Gastroesophageal sphincter (tissue), 4 donors: ENCODE data around the gene NAT8. TPM values are rescaled to one million over a fixed set of nuclear protein-coding genes. Genes with fewer than 3 reads are reported as not detected.

Source experiments
- ATAC-seq: fragments of 150-250 bp; one replicate; pipeline ENCODE4 v1.9.1; 2016; ENCODE audit warnings: mild to moderate bottlenecking, moderate library complexity
- H3K27ac ChIP-seq, 4 donors: fragments of 200-600 bp; sonication (generic) in 3 of 4; 1 replicate in 3 of 4; 2 replicates in 1 of 4; pipeline ENCODE4 v1.5.1; 2016 to 2019
- H3K27me3 ChIP-seq: fragments of 200-600 bp; sonication (generic); one replicate; pipeline ENCODE4 v1.5.1; 2019
- H3K36me3 ChIP-seq, 2 donors: fragments of 200-600 bp; sonication (generic); one replicate each; pipeline ENCODE4 v1.5.1; 2019; ENCODE audit warnings: control low read depth in 1 of 2
- H3K4me1 ChIP-seq, 3 donors: fragments of 200-600 bp; sonication (generic); 1 replicate in 2 of 3; 2 replicates in 1 of 3; pipeline ENCODE4 v1.5.1; 2016 to 2019; ENCODE audit warnings: control low read depth in 2 of 3
- H3K4me3 ChIP-seq, 2 donors: fragments of 200-600 bp; sonication (generic); one replicate each; pipeline ENCODE4 v1.5.1; 2019; ENCODE audit warnings: mild to moderate bottlenecking in 1 of 2, moderate library complexity in 1 of 2
- H3K9me3 ChIP-seq, 3 donors: fragments of 200-600 bp; sonication (generic); one replicate each; pipeline ENCODE4 v1.5.1; 2017 to 2019; ENCODE audit warnings: control low read depth in 2 of 3
- EP300 ChIP-seq: sonication (generic); formaldehyde crosslinking; IDR thresholded peaks from one replicate; pipeline ENCODE4 v1.6.1; 2017; ENCODE audit warnings: antibody characterized with exemption, mild to moderate bottlenecking
- POLR2A ChIP-seq, 2 donors: fragments of 450-650 bp; IDR thresholded peaks; one replicate each; pipeline ENCODE4 v1.6.1; 2017; ENCODE audit warnings: antibody characterized with exemption in 2 of 2, mild to moderate bottlenecking in 2 of 2, moderate library complexity in 1 of 2
- POLR2AphosphoS5 ChIP-seq: sonication (generic); formaldehyde crosslinking; IDR thresholded peaks from one replicate; pipeline ENCODE4 v1.6.1; 2017; ENCODE audit warnings: antibody characterized with exemption
- WGBS, 2 donors: methylation state at CpG; one replicate each; pipeline ENCODE4 v1.1.5; 2018; ENCODE audit warnings: low coverage in 1 of 2; 5-methylcytosine and 5-hydroxymethylcytosine counted together
- total RNA-seq, 4 donors: library from RNA; depleted of rRNA; stranded (reverse); fragments of >200 nt; gene quantifications; one replicate each; pipeline ENCODE4 v1.1.0, GENCODE V29; 2016
- TF ChIP-seq, protein P1 (sequence below), 4 experiments: fragments of 200-600 bp in 2 of 4; fragments of 450-650 bp in 2 of 4; sonication (generic) in 1 of 4; IDR thresholded peaks; one replicate each; pipeline ENCODE4 v1.5.1; 2017 to 2019; ENCODE audit warnings: antibody characterized with exemption in 4 of 4, mild to moderate bottlenecking in 2 of 4, moderate library complexity in 2 of 4

NAT8 gene
- total RNA-seq, 4 donors from 2014 or later: not detected

DNA sequence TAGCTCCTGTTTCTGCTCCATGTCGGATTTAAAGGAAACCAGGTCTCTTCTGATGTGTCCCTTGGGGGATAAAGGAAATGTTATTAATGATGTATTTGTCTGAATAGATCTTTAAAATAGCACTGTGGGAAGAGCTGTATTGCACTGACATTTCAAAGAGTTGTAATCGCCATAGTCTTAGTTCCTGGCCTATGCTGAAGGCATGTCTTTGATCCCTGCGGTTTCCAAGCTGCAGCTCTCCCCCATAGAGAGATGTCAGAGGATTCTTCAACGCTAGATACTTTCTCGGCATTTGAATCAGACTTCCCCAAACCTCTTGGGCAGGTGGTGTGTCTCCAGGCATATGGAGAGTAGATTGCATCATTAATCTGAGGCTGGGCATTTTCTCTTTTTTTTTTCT, 40.4 kb downstream of the NAT8 start:
- Histone ChIP-seq H3K9me3 (no peaks in the 10 kb centered on the region), H3K4me1 (no peaks in the 10 kb centered on the region), H3K36me3 (peaks cover 0 to 73% of the 10 kb centered on the region in 2 donors), H3K27ac (no peak overlapping the region), H3K4me3 (no peak overlapping the region), H3K27me3 (no peaks in the 10 kb centered on the region)
- ATAC-seq: no peak
- WGBS, 2 donors: 59 to 84% methylated on average over 3 to 5 of the region's 5 CpGs
- TF ChIP-seq, protein P1, sequence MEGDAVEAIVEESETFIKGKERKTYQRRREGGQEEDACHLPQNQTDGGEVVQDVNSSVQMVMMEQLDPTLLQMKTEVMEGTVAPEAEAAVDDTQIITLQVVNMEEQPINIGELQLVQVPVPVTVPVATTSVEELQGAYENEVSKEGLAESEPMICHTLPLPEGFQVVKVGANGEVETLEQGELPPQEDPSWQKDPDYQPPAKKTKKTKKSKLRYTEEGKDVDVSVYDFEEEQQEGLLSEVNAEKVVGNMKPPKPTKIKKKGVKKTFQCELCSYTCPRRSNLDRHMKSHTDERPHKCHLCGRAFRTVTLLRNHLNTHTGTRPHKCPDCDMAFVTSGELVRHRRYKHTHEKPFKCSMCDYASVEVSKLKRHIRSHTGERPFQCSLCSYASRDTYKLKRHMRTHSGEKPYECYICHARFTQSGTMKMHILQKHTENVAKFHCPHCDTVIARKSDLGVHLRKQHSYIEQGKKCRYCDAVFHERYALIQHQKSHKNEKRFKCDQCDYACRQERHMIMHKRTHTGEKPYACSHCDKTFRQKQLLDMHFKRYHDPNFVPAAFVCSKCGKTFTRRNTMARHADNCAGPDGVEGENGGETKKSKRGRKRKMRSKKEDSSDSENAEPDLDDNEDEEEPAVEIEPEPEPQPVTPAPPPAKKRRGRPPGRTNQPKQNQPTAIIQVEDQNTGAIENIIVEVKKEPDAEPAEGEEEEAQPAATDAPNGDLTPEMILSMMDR (IDR thresholded peaks at IDR 0.05): no peak

DNA sequence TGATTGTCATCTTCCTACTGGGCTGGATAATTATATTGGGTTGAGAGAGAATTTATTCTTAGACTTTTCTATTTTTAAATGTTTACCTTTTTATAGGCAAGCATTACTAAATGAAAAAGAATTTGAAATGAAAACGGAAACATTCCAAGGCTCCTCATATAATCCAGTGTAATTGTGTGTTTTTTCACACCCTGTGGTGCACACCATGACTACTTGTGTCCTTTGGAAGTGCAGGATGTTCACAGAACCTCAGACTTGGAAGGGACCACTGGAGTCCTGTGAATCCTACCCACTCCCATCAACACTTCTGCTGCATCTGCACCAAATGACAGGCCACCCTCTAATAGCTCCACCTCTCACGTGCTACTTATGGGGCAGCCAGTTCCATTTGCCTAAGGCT, 48.0 kb downstream of the NAT8 start:
- no peak for ATAC-seq
- no peaks in the 10 kb centered on the region for H3K4me1 ChIP-seq
- TF ChIP-seq POLR2A (IDR thresholded peaks at IDR 0.05): no peak
- TF ChIP-seq EP300: no peak
- TF ChIP-seq, protein P1 (IDR thresholded peaks at IDR 0.05): no peak
- TF ChIP-seq POLR2AphosphoS5: no peak
- no peaks in the 10 kb centered on the region for H3K9me3 ChIP-seq
- H3K36me3 ChIP-seq: peaks cover 0 to 6% of the 10 kb centered on the region in 2 donors
- no peak overlapping the region for H3K4me3 ChIP-seq
- WGBS, 2 donors: 53 to 76% methylated on average over 2 of the region's 2 CpGs
- H3K27ac ChIP-seq: no peak overlapping the region
- no peaks in the 10 kb centered on the region for H3K27me3 ChIP-seq

DNA sequence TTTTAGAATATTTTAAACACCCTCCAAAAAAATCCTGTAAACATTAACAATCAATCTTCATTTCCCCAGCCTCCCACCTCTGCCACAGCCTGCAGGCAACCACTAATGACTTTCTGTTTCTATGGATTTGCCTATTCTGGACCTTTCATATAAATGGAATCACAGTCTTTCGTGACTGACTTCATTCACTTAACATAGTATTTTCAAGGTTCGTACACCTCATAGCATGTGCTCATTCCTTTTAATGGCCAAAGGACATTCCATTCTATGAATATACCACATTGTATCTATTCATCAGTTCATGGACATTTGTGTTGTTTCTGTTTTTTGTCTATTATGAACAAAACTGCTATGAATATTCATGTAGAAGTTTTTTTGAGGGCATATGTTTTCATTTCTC, 48.5 kb downstream of the NAT8 start:
- Histone ChIP-seq H3K27me3 (no peaks in the 10 kb centered on the region), H3K9me3 (no peaks in the 10 kb centered on the region), H3K27ac (no peak overlapping the region), H3K4me1 (no peaks in the 10 kb centered on the region), H3K4me3 (no peak overlapping the region), H3K36me3 (no peaks in the 10 kb centered on the region)
- no peak for TF ChIP-seq POLR2AphosphoS5
- TF ChIP-seq EP300: no peak
- TF ChIP-seq POLR2A (IDR thresholded peaks at IDR 0.05): no peak
- TF ChIP-seq, protein P1 (IDR thresholded peaks at IDR 0.05): no peak
- WGBS, 2 donors: 68 to 89% methylated on average over 2 of the region's 2 CpGs
- no peak for ATAC-seq

Other genes starting within 250 kb of the NAT8 start
- gene TPRKB, start 94.9 kb upstream of the NAT8 start, total RNA-seq: 10 to 100 TPM; 15.6 to 33.8 (median 26.3) TPM
- gene DUSP11, start 137.7 kb upstream of the NAT8 start, total RNA-seq: 10 to 100 TPM; 19.6 to 25.8 (median 25.1) TPM
- gene C2orf78, start 141.8 kb upstream of the NAT8 start, total RNA-seq: not detected
- gene STAMBP, start 186.5 kb upstream of the NAT8 start, total RNA-seq: 10 to 100 TPM; 37.7 to 82.0 (median 44.1) TPM